ENCODE results near the gene ANO9.
"Not testable (repeated sequence)": the region's sequence is repeated elsewhere in the genome, so short reads cannot be mapped to it uniquely, and the experiment has no call there.

Gene ANO9

DNA sequence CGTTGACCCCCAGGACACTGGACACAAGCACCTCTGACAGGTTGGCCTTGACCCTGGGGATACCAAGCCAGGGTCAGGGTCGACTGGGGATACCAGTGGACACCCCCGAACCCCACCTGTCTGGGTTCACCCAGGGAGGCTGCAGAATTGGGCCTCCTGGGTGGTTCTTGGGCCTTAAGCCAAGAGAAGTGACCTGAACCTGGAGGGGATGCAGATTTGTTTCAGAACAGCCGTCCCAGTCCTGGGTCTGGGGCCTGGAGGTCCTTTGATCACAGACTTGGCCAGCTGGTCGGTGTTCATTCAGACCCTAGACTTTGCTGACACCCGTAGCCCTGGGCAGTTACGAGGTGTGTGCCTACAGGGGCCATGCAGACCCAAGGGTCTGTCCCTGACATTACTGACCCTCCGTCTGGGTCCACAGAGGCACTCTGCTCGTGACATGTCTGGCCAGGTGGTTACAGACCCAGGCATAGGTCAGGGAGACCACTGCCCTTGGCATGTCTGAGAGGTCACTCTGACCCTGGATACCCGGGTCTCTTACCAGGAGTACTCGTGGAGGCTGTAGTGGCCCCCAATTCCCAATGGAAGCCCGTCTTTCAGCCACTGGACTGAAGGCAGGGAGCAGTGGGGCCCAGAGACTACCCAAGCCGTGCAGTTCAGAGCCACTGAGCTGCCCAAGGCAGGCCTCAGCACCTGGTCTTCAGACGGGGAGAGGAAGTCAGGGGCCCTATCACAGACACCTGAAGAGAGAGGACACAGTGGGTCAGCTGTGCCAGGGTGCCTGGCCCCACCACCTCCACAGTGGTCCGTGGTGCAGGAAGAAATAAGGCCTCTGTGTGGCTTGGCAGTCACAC, 33.4 kb downstream of the ANO9 start:
- Histone ChIP-seq H3K9ac (ENCODE audit: low read depth, low read length) (no peak overlapping the region), H3K4me3 (ENCODE audit: low read depth, low read length) (no peak overlapping the region), H3K27me3 (ENCODE audit: control insufficient read depth, insufficient read depth, low read length) (no peaks in the 10 kb centered on the region), H3K36me3 (ENCODE audit: control insufficient read depth, insufficient read depth, low read length) (peaks cover 18% of the 10 kb centered on the region), H3K4me1 (ENCODE audit: control insufficient read depth, insufficient read depth, low read length) (no peaks in the 10 kb centered on the region), H3K9me3 (ENCODE audit: control insufficient read depth, insufficient read depth, low read length) (no peaks in the 10 kb centered on the region)

DNA sequence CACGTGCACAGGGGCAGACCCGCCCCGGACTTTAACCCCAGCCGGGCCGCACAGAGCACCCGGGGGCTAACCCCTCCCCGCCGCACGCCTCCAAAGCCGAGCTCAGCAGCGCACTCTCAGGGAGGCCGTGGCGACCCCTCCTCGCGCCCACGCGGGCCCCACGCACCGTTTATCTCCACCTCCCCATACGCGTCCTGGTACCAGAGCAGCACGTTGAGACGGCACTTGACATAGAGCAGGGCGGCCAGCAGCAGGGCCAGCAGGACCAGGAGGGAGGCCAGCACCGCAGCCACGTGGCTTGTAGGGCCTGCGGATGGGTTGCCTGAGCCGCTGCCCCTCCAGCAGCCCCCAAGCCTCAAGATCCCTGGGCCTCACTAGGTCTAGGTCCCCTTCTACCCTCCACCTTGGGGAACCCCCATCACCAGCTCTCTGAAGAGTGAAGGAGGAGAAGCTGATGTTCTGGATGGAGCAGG, 34.1 kb downstream of the ANO9 start:
- Histone ChIP-seq H3K9ac (ENCODE audit: low read depth, low read length) (no peak overlapping the region), H3K36me3 (ENCODE audit: control insufficient read depth, insufficient read depth, low read length) (peaks cover 19% of the 10 kb centered on the region), H3K4me3 (ENCODE audit: low read depth, low read length) (peak overlapping the region; percentile 19), H3K27me3 (ENCODE audit: control insufficient read depth, insufficient read depth, low read length) (no peaks in the 10 kb centered on the region), H3K4me1 (ENCODE audit: control insufficient read depth, insufficient read depth, low read length) (no peaks in the 10 kb centered on the region), H3K9me3 (ENCODE audit: control insufficient read depth, insufficient read depth, low read length) (no peaks in the 10 kb centered on the region)

GRCh38 chr11:406796-407650, 34.8 kb downstream of the ANO9 start:
- Histone ChIP-seq H3K9ac (ENCODE audit: low read depth, low read length) (no peak overlapping the region), H3K4me1 (ENCODE audit: control insufficient read depth, insufficient read depth, low read length) (no peaks in the 10 kb centered on the region), H3K27me3 (ENCODE audit: control insufficient read depth, insufficient read depth, low read length) (no peaks in the 10 kb centered on the region), H3K36me3 (ENCODE audit: control insufficient read depth, insufficient read depth, low read length) (peaks cover 19% of the 10 kb centered on the region), H3K4me3 (ENCODE audit: low read depth, low read length) (peak overlapping the region; percentile 41), H3K9me3 (ENCODE audit: control insufficient read depth, insufficient read depth, low read length) (no peaks in the 10 kb centered on the region)

DNA sequence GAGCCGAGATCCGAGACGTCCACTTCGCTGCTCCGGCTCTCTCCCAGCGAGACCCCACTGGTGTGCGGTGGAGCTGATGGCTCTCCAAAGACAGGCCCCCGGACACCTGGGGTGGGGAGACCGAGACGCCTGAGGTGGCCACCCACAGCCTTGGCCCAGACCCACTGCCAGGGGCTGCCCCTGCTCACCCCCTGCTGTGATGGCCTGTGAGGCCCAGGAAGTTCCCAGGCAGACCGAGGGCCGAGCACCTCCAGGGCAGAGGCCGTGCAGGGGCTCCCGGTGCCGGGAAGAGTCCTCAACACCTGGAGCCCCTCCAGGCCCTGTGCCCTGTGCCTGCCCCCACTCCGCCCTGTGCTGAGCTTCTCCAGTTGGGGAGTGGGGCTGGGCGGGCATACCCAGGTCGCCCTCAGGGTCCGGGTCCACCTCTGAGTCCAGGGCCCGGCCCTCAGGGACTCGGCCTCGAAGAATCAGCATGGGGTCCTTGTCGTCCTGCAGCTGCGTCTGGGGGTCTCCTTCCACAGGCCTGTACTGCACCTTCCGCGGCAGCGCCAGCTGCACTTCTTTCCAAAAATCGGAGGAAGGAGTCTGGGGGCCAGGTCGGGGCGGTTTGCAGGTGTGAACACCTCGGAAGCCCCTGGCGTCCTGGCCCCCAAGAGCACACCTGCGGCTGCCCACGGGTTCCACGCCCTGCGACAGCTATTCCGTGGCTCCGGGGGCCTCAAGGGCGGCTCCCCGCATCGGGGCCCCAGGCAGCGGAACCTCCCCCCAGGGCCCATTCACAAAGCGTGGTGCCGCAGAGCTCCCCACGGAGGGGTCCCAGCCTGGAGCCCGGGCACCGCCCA, 35.6 kb downstream of the ANO9 start:
- Histone ChIP-seq H3K9ac (ENCODE audit: low read depth, low read length) (no peak overlapping the region), H3K36me3 (ENCODE audit: control insufficient read depth, insufficient read depth, low read length) (peaks cover 19% of the 10 kb centered on the region), H3K9me3 (ENCODE audit: control insufficient read depth, insufficient read depth, low read length) (no peaks in the 10 kb centered on the region), H3K4me1 (ENCODE audit: control insufficient read depth, insufficient read depth, low read length) (no peaks in the 10 kb centered on the region), H3K4me3 (ENCODE audit: low read depth, low read length) (peak overlapping the region; percentile 41), H3K27me3 (ENCODE audit: control insufficient read depth, insufficient read depth, low read length) (no peaks in the 10 kb centered on the region)

DNA sequence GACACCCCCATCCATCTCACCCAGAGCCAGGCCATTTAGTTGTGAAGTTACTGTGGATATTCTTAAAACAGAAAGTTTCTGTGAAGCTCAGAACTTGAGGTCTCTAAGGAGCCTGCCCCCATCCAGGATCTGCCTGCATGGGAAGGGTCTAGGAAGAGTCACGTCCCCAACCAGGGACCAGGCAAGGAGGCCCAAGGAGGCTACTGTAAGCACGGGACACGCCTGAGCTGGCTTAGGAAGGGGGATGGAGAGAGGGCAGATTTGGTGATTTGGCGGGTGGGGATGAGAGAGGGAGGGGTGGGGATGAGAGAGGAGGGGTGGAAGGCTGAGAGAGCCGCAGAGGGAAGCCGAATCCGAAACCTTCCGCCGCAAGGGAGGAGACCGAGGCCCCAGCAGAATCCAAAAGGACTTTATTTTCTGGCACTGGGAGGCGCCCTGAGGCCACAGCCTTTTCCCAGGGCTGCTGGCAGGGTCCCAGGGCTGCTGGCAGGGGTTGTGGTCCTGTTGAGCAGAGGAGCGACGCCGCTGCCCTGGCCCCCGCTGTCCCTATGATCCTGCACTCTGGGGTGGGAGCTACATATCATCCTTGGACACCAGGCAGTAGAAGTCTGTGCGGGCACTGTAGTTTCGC, 36.4 kb downstream of the ANO9 start:
- Histone ChIP-seq H3K9ac (ENCODE audit: low read depth, low read length) (no peak overlapping the region), H3K4me3 (ENCODE audit: low read depth, low read length) (no peak overlapping the region), H3K4me1 (ENCODE audit: control insufficient read depth, insufficient read depth, low read length) (no peaks in the 10 kb centered on the region), H3K9me3 (ENCODE audit: control insufficient read depth, insufficient read depth, low read length) (no peaks in the 10 kb centered on the region), H3K36me3 (ENCODE audit: control insufficient read depth, insufficient read depth, low read length) (peaks cover 19% of the 10 kb centered on the region), H3K27me3 (ENCODE audit: control insufficient read depth, insufficient read depth, low read length) (no peaks in the 10 kb centered on the region)

- H3K9ac ChIP-seq (ENCODE audit: low read depth, low read length): no peak overlapping the region
- H3K27me3 ChIP-seq (ENCODE audit: control insufficient read depth, insufficient read depth, low read length): no peaks in the 10 kb centered on the region
Measured at GRCh38 chr11:404551-405264, 37.1 kb downstream of the ANO9 start.

GRCh38 chr11:403761-404431, 37.9 kb downstream of the ANO9 start:
- Histone ChIP-seq H3K27me3 (ENCODE audit: control insufficient read depth, insufficient read depth, low read length) (no peaks in the 10 kb centered on the region), H3K36me3 (ENCODE audit: control insufficient read depth, insufficient read depth, low read length) (peaks cover 27% of the 10 kb centered on the region), H3K9me3 (ENCODE audit: control insufficient read depth, insufficient read depth, low read length) (no peaks in the 10 kb centered on the region), H3K9ac (ENCODE audit: low read depth, low read length) (no peak overlapping the region), H3K4me1 (ENCODE audit: control insufficient read depth, insufficient read depth, low read length) (no peaks in the 10 kb centered on the region), H3K4me3 (ENCODE audit: low read depth, low read length) (no peak overlapping the region)

More at GRCh38 chr11:404551-405264, 37.1 kb downstream of the ANO9 start:
- Histone ChIP-seq H3K36me3 (ENCODE audit: control insufficient read depth, insufficient read depth, low read length) (peaks cover 24% of the 10 kb centered on the region), H3K4me1 (ENCODE audit: control insufficient read depth, insufficient read depth, low read length) (no peaks in the 10 kb centered on the region), H3K9me3 (ENCODE audit: control insufficient read depth, insufficient read depth, low read length) (no peaks in the 10 kb centered on the region), H3K4me3 (ENCODE audit: low read depth, low read length) (no peak overlapping the region)

GRCh38 chr11:403021-403760, 38.6 kb downstream of the ANO9 start:
- H3K4me3 ChIP-seq (ENCODE audit: low read depth, low read length): no peak overlapping the region
- no peaks in the 10 kb centered on the region for H3K9me3 ChIP-seq (ENCODE audit: control insufficient read depth, insufficient read depth, low read length)
- no peak overlapping the region for H3K9ac ChIP-seq (ENCODE audit: low read depth, low read length)
- no peaks in the 10 kb centered on the region for H3K4me1 ChIP-seq (ENCODE audit: control insufficient read depth, insufficient read depth, low read length)
- peaks cover 30% of the 10 kb centered on the region for H3K36me3 ChIP-seq (ENCODE audit: control insufficient read depth, insufficient read depth, low read length)
- H3K27me3 ChIP-seq (ENCODE audit: control insufficient read depth, insufficient read depth, low read length): no peaks in the 10 kb centered on the region

DNA sequence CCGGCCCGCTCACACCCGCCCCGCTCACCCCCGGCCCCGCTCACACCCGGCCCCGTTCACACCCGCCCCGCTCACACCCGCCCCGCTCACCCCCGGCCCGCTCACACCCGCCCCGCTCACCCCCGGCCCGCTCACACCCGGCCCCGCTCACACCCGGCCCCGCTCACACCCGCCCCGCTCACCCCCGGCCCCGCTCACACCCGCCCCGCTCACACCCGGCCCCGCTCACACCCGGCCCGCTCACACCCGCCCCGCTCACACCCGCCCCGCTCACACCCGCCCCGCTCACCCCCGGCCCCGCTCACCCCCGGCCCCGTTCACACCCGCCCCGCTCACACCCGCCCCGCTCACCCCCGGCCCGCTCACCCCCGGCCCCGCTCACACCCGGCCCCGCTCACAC, 40.6 kb downstream of the ANO9 start:
- not testable (repeated sequence) for H3K4me1 ChIP-seq (ENCODE audit: control insufficient read depth, insufficient read depth, low read length); H3K4me3 ChIP-seq (ENCODE audit: low read depth, low read length); H3K9ac ChIP-seq (ENCODE audit: low read depth, low read length); H3K27me3 ChIP-seq (ENCODE audit: control insufficient read depth, insufficient read depth, low read length); H3K9me3 ChIP-seq (ENCODE audit: control insufficient read depth, insufficient read depth, low read length)
- H3K36me3 ChIP-seq (ENCODE audit: control insufficient read depth, insufficient read depth, low read length): peaks cover 42% of the 10 kb centered on the region

GRCh38 chr11:400241-400689, 41.5 kb downstream of the ANO9 start:
- Histone ChIP-seq H3K27me3 (ENCODE audit: control insufficient read depth, insufficient read depth, low read length) (no peaks in the 10 kb centered on the region), H3K4me1 (ENCODE audit: control insufficient read depth, insufficient read depth, low read length) (no peaks in the 10 kb centered on the region), H3K4me3 (ENCODE audit: low read depth, low read length) (no peak overlapping the region), H3K9me3 (ENCODE audit: control insufficient read depth, insufficient read depth, low read length) (no peaks in the 10 kb centered on the region), H3K9ac (ENCODE audit: low read depth, low read length) (no peak overlapping the region), H3K36me3 (ENCODE audit: control insufficient read depth, insufficient read depth, low read length) (peaks cover 41% of the 10 kb centered on the region)
